WTC11 (cell line): ENCODE results near the gene BET1L. TPM values are rescaled to one million over a fixed set of nuclear protein-coding genes. Genes with fewer than 3 reads are reported as not detected.

Source experiments
- ATAC-seq: fragments of 200-7000 bp; cut with Tn5 transposase; 2 replicates; pipeline ENCODE4 v1.10.0; 2021; ENCODE audit warnings: mild to moderate bottlenecking, moderate library complexity
- CTCF ChIA-PET: fragments of 300-600 bp; sonication (Branson Sonifier 250); formaldehyde crosslinking; loops from one replicate; lab custom pipeline; 2021; ENCODE audit warnings: antibody characterized with exemption; lab: Charles Lee
- POLR2A ChIA-PET: fragments of 350-600 bp; sonication (Branson Sonifier 250); formaldehyde crosslinking; loops from one replicate; lab custom pipeline; 2021; ENCODE audit warnings: antibody characterized with exemption; lab: Charles Lee
- DNase-seq: peaks from one replicate; pipeline ENCODE4 v3.0.0; 2021; ENCODE audit warnings: low spot score
- H3K27ac Mint-ChIP-seq: 2 replicates; pipeline ENCODE4 v1.8.0; 2021; ENCODE audit warnings: mixed read lengths
- H3K27me3 Mint-ChIP-seq: 2 replicates; pipeline ENCODE4 v1.8.0; 2021; ENCODE audit warnings: low read depth, mild to moderate bottlenecking, moderate library complexity, mixed read lengths
- H3K36me3 Mint-ChIP-seq: 2 replicates; pipeline ENCODE4 v1.8.0; 2021; ENCODE audit warnings: mixed read lengths
- H3K4me1 Mint-ChIP-seq: 2 replicates; pipeline ENCODE4 v1.8.0; 2022; ENCODE audit warnings: mixed read lengths
- H3K4me3 Mint-ChIP-seq: 2 replicates; pipeline ENCODE4 v1.8.0; 2021; ENCODE audit warnings: mild to moderate bottlenecking, moderate library complexity, mixed read lengths
- H3K9me3 Mint-ChIP-seq: 2 replicates; pipeline ENCODE4 v1.8.0; 2021; ENCODE audit warnings: mixed read lengths
- CREB1 ChIP-seq: sonication (generic); formaldehyde crosslinking; IDR thresholded peaks from 2 replicates; pipeline ENCODE4 v1.8.0; 2023; ENCODE audit warnings: mild to moderate bottlenecking, missing genetic modification reagents
- KAT7 ChIP-seq: sonication (generic); formaldehyde crosslinking; IDR thresholded peaks from 2 replicates; pipeline ENCODE4 v1.8.1; 2023; ENCODE audit warnings: missing genetic modification reagents, mild to moderate bottlenecking, borderline replicate concordance
- NR1H2 ChIP-seq: sonication (generic); formaldehyde crosslinking; IDR thresholded peaks from 2 replicates; pipeline ENCODE4 v1.9.0; 2021; ENCODE audit warnings: mild to moderate bottlenecking, moderate library complexity, missing genetic modification reagents
- RELA ChIP-seq: sonication (generic); formaldehyde crosslinking; IDR thresholded peaks from 2 replicates; pipeline ENCODE4 v1.8.1; 2022; ENCODE audit warnings: missing genetic modification reagents, mild to moderate bottlenecking, borderline replicate concordance
- SMAD4 ChIP-seq: sonication (generic); formaldehyde crosslinking; IDR thresholded peaks from 2 replicates; pipeline ENCODE4 v1.8.0; 2022; ENCODE audit warnings: mild to moderate bottlenecking, missing genetic modification reagents
- SOX15 ChIP-seq: fragments of 250-450 bp; sonication (Bioruptor Pico); IDR thresholded peaks from 2 replicates; pipeline ENCODE4 v1.9.0; 2021; ENCODE audit warnings: mild to moderate bottlenecking
- ZNF138 ChIP-seq: sonication (generic); formaldehyde crosslinking; conservative IDR thresholded peaks from 2 replicates; pipeline ENCODE4 v1.8.1; 2022; ENCODE audit warnings: mild to moderate bottlenecking, moderate library complexity, missing genetic modification reagents
- ZNF263 ChIP-seq: sonication (generic); formaldehyde crosslinking; IDR thresholded peaks from 2 replicates; pipeline ENCODE4 v1.8.1; 2022; ENCODE audit warnings: low read depth, mild to moderate bottlenecking, moderate library complexity, missing genetic modification reagents
- ZNF396 ChIP-seq: fragments of 250-450 bp; sonication (Bioruptor Pico); IDR thresholded peaks from 2 replicates; pipeline ENCODE4 v1.8.0; 2021; ENCODE audit warnings: mild to moderate bottlenecking, moderate library complexity, borderline replicate concordance
- total RNA-seq: library from RNA; stranded (reverse); gene quantifications from 3 replicates; pipeline ENCODE4 v1.2.3, GENCODE V29; 2021
- TF ChIP-seq, protein P1 (sequence below): sonication (generic); formaldehyde crosslinking; IDR thresholded peaks from 2 replicates; pipeline ENCODE4 v1.8.0; 2022; ENCODE audit warnings: mild to moderate bottlenecking, missing genetic modification reagents
- TF ChIP-seq, protein P2 (sequence below): sonication (generic); formaldehyde crosslinking; IDR thresholded peaks from 2 replicates; pipeline ENCODE4 v1.8.1; 2023; ENCODE audit warnings: mild to moderate bottlenecking, missing genetic modification reagents
- TF ChIP-seq, protein P3 (sequence below): sonication (generic); formaldehyde crosslinking; IDR thresholded peaks from 2 replicates; pipeline ENCODE4 v1.8.1; 2023; ENCODE audit warnings: mild to moderate bottlenecking, missing genetic modification reagents, borderline replicate concordance
- TF ChIP-seq, protein P4 (sequence below): sonication (generic); formaldehyde crosslinking; IDR thresholded peaks from 2 replicates; pipeline ENCODE4 v1.8.1; 2022; ENCODE audit warnings: low read depth, mild to moderate bottlenecking, moderate library complexity, missing genetic modification reagents, borderline replicate concordance
- TF ChIP-seq, protein P5 (sequence below): sonication (generic); formaldehyde crosslinking; IDR thresholded peaks from 2 replicates; pipeline ENCODE4 v1.8.1; 2023; ENCODE audit warnings: mild to moderate bottlenecking, missing genetic modification reagents, moderate library complexity
- TF ChIP-seq, protein P6 (sequence below): sonication (generic); formaldehyde crosslinking; IDR thresholded peaks from 2 replicates; pipeline ENCODE4 v1.8.1; 2022; ENCODE audit warnings: mild to moderate bottlenecking, moderate library complexity, missing genetic modification reagents
- TF ChIP-seq, protein P7 (sequence below): sonication (generic); formaldehyde crosslinking; IDR thresholded peaks from 2 replicates; pipeline ENCODE4 v1.8.0; 2022; ENCODE audit warnings: mild to moderate bottlenecking, missing genetic modification reagents
- TF ChIP-seq, protein P8 (sequence below): sonication (generic); formaldehyde crosslinking; conservative IDR thresholded peaks from 2 replicates; pipeline ENCODE4 v1.8.1; 2022; ENCODE audit warnings: mild to moderate bottlenecking, missing genetic modification reagents
- TF ChIP-seq, protein P9 (sequence below): fragments of 250-450 bp; sonication (Bioruptor Pico); IDR thresholded peaks from 2 replicates; pipeline ENCODE4 v1.9.0; 2021; ENCODE audit warnings: mild to moderate bottlenecking

BET1L gene
- total RNA-seq, 1 experiment from 2014 or later, result 51.4 TPM

DNA sequence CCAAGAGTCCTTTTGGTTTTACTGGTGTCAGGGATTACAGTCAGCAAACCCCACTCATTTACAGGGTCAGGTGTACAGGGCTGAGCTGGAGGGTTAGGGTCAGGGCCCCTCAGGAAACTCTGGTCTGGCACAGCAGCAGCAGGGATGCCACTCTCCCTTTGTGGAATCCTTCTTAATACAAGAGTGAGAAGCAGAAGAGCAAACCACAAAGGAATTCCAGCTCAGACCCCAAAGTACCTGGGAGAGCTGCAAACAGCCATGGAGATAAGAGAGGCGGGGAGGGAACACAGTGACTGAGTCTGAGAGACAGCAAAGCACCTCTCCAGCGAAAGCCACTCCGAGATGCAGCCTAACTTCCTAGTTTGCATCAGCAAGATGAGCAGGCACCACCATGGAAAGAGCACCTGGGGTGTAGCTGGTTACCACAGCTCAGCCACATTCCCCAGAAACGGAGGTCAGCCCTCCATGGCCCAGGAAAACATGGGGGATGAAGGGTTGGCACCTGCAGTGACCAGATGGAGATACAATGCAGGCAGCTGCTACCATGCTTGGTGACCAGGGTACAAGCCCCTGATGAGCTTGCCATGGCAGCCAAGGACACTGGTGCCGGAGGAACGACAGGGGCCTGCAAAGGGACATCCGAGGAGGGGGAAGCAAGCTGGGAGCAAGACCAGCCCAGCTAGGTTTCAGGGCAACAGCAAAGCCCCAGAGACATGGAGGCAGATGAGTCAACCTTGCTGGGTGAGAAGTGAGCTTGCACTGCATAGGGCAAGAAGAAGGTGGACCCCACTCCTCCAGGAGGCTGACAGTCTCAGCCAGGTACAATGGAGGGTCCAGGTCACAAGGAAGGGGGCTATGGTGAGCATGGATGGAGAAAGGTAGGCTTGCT is 3.9 kb downstream of the BET1L start:
- Mint-ChIP-seq H3K27me3 (no peaks in the 10 kb centered on the region), H3K4me1 (peaks cover 4% of the 10 kb centered on the region; the same call in 1 of the 2 replicates), H3K27ac (no peak overlapping the region), H3K36me3 (peaks cover 13% of the 10 kb centered on the region), H3K4me3 (no peak overlapping the region), H3K9me3 (no peaks in the 10 kb centered on the region)
- ATAC-seq (no peak), DNase-seq (no peak)
- CTCF ChIA-PET, result no interaction called here
- POLR2A ChIA-PET, result no interaction called here
- TF ChIP-seq, protein P1, sequence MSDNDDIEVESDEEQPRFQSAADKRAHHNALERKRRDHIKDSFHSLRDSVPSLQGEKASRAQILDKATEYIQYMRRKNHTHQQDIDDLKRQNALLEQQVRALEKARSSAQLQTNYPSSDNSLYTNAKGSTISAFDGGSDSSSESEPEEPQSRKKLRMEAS, result no peak
- TF ChIP-seq RELA (CRISPR knock-in tag) (no peak), SOX15 (CRISPR knock-in tag) (no peak), ZNF138 (CRISPR knock-in tag) (no peak)
- TF ChIP-seq, protein P2, sequence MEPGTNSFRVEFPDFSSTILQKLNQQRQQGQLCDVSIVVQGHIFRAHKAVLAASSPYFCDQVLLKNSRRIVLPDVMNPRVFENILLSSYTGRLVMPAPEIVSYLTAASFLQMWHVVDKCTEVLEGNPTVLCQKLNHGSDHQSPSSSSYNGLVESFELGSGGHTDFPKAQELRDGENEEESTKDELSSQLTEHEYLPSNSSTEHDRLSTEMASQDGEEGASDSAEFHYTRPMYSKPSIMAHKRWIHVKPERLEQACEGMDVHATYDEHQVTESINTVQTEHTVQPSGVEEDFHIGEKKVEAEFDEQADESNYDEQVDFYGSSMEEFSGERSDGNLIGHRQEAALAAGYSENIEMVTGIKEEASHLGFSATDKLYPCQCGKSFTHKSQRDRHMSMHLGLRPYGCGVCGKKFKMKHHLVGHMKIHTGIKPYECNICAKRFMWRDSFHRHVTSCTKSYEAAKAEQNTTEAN (CRISPR knock-in tag), result no peak
- TF ChIP-seq, protein P3, sequence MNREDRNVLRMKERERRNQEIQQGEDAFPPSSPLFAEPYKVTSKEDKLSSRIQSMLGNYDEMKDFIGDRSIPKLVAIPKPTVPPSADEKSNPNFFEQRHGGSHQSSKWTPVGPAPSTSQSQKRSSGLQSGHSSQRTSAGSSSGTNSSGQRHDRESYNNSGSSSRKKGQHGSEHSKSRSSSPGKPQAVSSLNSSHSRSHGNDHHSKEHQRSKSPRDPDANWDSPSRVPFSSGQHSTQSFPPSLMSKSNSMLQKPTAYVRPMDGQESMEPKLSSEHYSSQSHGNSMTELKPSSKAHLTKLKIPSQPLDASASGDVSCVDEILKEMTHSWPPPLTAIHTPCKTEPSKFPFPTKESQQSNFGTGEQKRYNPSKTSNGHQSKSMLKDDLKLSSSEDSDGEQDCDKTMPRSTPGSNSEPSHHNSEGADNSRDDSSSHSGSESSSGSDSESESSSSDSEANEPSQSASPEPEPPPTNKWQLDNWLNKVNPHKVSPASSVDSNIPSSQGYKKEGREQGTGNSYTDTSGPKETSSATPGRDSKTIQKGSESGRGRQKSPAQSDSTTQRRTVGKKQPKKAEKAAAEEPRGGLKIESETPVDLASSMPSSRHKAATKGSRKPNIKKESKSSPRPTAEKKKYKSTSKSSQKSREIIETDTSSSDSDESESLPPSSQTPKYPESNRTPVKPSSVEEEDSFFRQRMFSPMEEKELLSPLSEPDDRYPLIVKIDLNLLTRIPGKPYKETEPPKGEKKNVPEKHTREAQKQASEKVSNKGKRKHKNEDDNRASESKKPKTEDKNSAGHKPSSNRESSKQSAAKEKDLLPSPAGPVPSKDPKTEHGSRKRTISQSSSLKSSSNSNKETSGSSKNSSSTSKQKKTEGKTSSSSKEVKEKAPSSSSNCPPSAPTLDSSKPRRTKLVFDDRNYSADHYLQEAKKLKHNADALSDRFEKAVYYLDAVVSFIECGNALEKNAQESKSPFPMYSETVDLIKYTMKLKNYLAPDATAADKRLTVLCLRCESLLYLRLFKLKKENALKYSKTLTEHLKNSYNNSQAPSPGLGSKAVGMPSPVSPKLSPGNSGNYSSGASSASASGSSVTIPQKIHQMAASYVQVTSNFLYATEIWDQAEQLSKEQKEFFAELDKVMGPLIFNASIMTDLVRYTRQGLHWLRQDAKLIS, result no peak
- TF ChIP-seq, protein P4, sequence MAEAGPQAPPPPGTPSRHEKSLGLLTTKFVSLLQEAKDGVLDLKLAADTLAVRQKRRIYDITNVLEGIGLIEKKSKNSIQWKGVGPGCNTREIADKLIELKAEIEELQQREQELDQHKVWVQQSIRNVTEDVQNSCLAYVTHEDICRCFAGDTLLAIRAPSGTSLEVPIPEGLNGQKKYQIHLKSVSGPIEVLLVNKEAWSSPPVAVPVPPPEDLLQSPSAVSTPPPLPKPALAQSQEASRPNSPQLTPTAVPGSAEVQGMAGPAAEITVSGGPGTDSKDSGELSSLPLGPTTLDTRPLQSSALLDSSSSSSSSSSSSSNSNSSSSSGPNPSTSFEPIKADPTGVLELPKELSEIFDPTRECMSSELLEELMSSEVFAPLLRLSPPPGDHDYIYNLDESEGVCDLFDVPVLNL (CRISPR knock-in tag), result no peak

DNA sequence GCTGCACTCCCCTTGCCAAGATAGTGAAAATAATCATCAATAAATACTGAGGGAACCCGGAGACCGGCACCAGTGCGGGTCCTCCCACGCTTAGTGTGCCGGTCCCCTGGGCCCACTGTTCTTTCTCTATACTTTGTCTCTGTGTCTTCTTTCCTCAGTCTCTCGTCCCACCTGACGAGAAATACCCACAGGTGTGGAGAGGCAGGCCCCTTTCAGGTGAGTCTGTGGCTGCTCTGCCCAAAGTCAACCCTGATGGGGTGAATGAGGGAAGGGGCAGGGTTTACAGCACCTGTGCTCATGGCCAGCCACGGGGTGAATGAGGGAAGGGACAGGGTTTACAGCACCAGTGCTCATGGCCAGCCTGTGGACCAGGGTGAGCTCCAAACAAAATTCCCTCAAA is 4.7 kb downstream of the BET1L start:
- no peak for ATAC-seq
- peaks cover 10% of the 10 kb centered on the region for H3K36me3 Mint-ChIP-seq

DNA sequence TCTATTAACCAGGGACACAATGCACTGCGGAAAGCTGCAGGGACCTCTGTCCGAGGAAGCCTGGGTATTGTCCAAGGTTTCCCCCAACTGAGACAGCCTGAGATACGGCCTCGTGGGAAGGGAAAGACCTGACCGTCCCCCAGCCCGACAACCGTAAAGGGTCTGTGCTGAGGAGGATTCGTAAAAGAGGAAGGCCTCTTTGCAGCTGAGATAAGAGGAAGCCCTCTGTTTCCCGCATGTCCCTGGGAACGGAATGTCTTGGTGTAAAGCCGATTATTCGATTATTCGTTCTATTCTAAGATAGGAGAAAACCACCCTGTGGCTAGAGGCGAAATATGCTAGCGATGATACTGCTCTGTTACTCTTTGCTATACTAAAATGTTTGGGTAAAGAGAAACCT is 5.2 kb downstream of the BET1L start:
- 0 out of 2 replicates have a peak overlapping the region, but pooled peaks have one; percentile 11 for H3K27ac Mint-ChIP-seq
- no peak overlapping the region for H3K4me3 Mint-ChIP-seq
- ATAC-seq (no peak), DNase-seq (peak; percentile 6)
- no peaks in the 10 kb centered on the region for H3K9me3 Mint-ChIP-seq
- POLR2A ChIA-PET, result no interaction called here
- CTCF ChIA-PET, result no interaction called here
- H3K27me3 Mint-ChIP-seq, result peaks cover 2% of the 10 kb centered on the region; the same call in 1 of the 2 replicates
- H3K4me1 Mint-ChIP-seq, result peaks cover 4% of the 10 kb centered on the region; the same call in 1 of the 2 replicates
- H3K36me3 Mint-ChIP-seq, result peaks cover 9% of the 10 kb centered on the region
- TF ChIP-seq ZNF396 (CRISPR knock-in tag) (no peak), ZNF263 (CRISPR knock-in tag) (no peak)
- TF ChIP-seq, protein P5, sequence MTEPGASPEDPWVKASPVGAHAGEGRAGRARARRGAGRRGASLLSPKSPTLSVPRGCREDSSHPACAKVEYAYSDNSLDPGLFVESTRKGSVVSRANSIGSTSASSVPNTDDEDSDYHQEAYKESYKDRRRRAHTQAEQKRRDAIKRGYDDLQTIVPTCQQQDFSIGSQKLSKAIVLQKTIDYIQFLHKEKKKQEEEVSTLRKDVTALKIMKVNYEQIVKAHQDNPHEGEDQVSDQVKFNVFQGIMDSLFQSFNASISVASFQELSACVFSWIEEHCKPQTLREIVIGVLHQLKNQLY (CRISPR knock-in tag), result no peak
- TF ChIP-seq, protein P6, sequence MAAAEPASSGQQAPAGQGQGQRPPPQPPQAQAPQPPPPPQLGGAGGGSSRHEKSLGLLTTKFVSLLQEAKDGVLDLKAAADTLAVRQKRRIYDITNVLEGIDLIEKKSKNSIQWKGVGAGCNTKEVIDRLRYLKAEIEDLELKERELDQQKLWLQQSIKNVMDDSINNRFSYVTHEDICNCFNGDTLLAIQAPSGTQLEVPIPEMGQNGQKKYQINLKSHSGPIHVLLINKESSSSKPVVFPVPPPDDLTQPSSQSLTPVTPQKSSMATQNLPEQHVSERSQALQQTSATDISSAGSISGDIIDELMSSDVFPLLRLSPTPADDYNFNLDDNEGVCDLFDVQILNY, result no peak
- TF ChIP-seq, protein P7, sequence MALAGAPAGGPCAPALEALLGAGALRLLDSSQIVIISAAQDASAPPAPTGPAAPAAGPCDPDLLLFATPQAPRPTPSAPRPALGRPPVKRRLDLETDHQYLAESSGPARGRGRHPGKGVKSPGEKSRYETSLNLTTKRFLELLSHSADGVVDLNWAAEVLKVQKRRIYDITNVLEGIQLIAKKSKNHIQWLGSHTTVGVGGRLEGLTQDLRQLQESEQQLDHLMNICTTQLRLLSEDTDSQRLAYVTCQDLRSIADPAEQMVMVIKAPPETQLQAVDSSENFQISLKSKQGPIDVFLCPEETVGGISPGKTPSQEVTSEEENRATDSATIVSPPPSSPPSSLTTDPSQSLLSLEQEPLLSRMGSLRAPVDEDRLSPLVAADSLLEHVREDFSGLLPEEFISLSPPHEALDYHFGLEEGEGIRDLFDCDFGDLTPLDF (CRISPR knock-in tag), result no peak

More for the DNA sequence above, 4.7 kb downstream of the BET1L start:
- no peaks in the 10 kb centered on the region for H3K9me3 Mint-ChIP-seq
- POLR2A ChIA-PET, result no interaction called here
- no peak for DNase-seq
- H3K4me1 Mint-ChIP-seq, result peaks cover 4% of the 10 kb centered on the region; the same call in 1 of the 2 replicates
- H3K27ac Mint-ChIP-seq, result 0 out of 2 replicates have a peak overlapping the region, but pooled peaks have one; percentile 11
- H3K27me3 Mint-ChIP-seq, result peaks cover 2% of the 10 kb centered on the region; the same call in 1 of the 2 replicates
- CTCF ChIA-PET, result no interaction called here
- H3K4me3 Mint-ChIP-seq, result no peak overlapping the region
- no peak for TF ChIP-seq ZNF263 (CRISPR knock-in tag)
- TF ChIP-seq, protein P8, sequence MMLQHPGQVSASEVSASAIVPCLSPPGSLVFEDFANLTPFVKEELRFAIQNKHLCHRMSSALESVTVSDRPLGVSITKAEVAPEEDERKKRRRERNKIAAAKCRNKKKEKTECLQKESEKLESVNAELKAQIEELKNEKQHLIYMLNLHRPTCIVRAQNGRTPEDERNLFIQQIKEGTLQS (CRISPR knock-in tag), result no peak
- no peak for TF ChIP-seq NR1H2 (CRISPR knock-in tag)
- no peak for TF ChIP-seq CREB1 (CRISPR knock-in tag)
- no peak for TF ChIP-seq SMAD4 (CRISPR knock-in tag)
- TF ChIP-seq, protein P9, sequence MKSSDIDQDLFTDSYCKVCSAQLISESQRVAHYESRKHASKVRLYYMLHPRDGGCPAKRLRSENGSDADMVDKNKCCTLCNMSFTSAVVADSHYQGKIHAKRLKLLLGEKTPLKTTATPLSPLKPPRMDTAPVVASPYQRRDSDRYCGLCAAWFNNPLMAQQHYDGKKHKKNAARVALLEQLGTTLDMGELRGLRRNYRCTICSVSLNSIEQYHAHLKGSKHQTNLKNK (CRISPR knock-in tag), result no peak
- TF ChIP-seq KAT7 (CRISPR knock-in tag), result no peak
- TF ChIP-seq, protein P1, result no peak
